HepG2 (cell line): Measurements from ENCODE around the gene GIPC3. TPM values are rescaled to one million over a fixed set of nuclear protein-coding genes. Genes with fewer than 3 reads are reported as not detected.

Experiments used
- GABPB1 ChIP-seq: IDR thresholded peaks from 2 replicates; pipeline ENCODE4 v1.6.1; 2016; ENCODE audit warnings: mild to moderate bottlenecking, missing genetic modification reagents, moderate library complexity, missing compliant biosample characterization
- IRX3 ChIP-seq: sonication (generic); formaldehyde crosslinking; IDR thresholded peaks from 2 replicates; pipeline ENCODE4 v1.8.1; 2023; ENCODE audit warnings: mild to moderate bottlenecking, low read depth, missing genetic modification reagents, borderline replicate concordance
- KLF6 ChIP-seq: IDR thresholded peaks from 2 replicates; pipeline ENCODE4 v1.8.0; 2016; ENCODE audit warnings: missing biosample characterization, missing genetic modification reagents
- MYC ChIP-seq: sonication (generic); formaldehyde crosslinking; IDR thresholded peaks from 2 replicates; pipeline ENCODE4 v1.9.0; 2021; ENCODE audit warnings: missing genetic modification reagents, borderline replicate concordance
- RBFOX2 ChIP-seq: fragments of 200-400 bp; formaldehyde crosslinking; IDR thresholded peaks from 2 replicates; pipeline ENCODE4 v1.6.1; 2017; ENCODE audit warnings: low read depth, mild to moderate bottlenecking, low read length
- RXRA ChIP-seq: sonication (generic); formaldehyde crosslinking; IDR thresholded peaks from 2 replicates; pipeline ENCODE4 v1.5.1; 2020; ENCODE audit warnings: missing genetic modification reagents
- SRSF1 ChIP-seq: fragments of 200-400 bp; formaldehyde crosslinking; optimal IDR thresholded peaks from 2 replicates; pipeline ENCODE3; 2017; ENCODE audit warnings: mild to moderate bottlenecking, low read depth, low read length, moderate library complexity
- TAF1 ChIP-seq: sonication (generic); formaldehyde crosslinking; IDR thresholded peaks from 2 replicates; pipeline ENCODE4 v1.4.0; 2020; ENCODE audit warnings: missing genetic modification reagents
- TCF12 ChIP-seq, 2 experiments: fragments of 450-650 bp in 1 of 2; sonication (generic) in 1 of 2; formaldehyde crosslinking in 1 of 2; IDR thresholded peaks; 2 replicates each; pipeline versions ENCODE4 v1.6.1 to v1.8.0; 2017 to 2022; ENCODE audit warnings: antibody characterized with exemption in 1 of 2, mild to moderate bottlenecking in 1 of 2, missing genetic modification reagents in 1 of 2, moderate library complexity in 1 of 2
- TCF7 ChIP-seq: sonication (generic); IDR thresholded peaks from 2 replicates; pipeline ENCODE4 v1.6.1; 2016; ENCODE audit warnings: antibody characterized with exemption, low read depth
- YY1 ChIP-seq: IDR thresholded peaks from 2 replicates; pipeline ENCODE4 v1.6.1; 2011; ENCODE audit warnings: low read length, low read depth, moderate library complexity, mild to moderate bottlenecking; ENCODE audit not compliant: insufficient read depth, insufficient replicate concordance
- ZBTB42 ChIP-seq: sonication (generic); formaldehyde crosslinking; IDR thresholded peaks from 2 replicates; pipeline ENCODE4 v1.5.0; 2020; ENCODE audit warnings: mild to moderate bottlenecking, missing genetic modification reagents
- ZFY ChIP-seq: sonication (generic); formaldehyde crosslinking; IDR thresholded peaks from 2 replicates; pipeline ENCODE4 v1.4.0; 2020; ENCODE audit warnings: missing genetic modification reagents
- ZNF33B ChIP-seq: sonication (generic); formaldehyde crosslinking; IDR thresholded peaks from 2 replicates; pipeline ENCODE4 v1.5.1; 2020; ENCODE audit warnings: mild to moderate bottlenecking, missing genetic modification reagents
- ZNF768 ChIP-seq: sonication (generic); formaldehyde crosslinking; IDR thresholded peaks from 2 replicates; pipeline ENCODE4 v1.4.0; 2020; ENCODE audit warnings: missing genetic modification reagents
- ZNF776 ChIP-seq: sonication (generic); formaldehyde crosslinking; IDR thresholded peaks from 2 replicates; pipeline ENCODE4 v1.4.0; 2020; ENCODE audit warnings: mild to moderate bottlenecking, missing genetic modification reagents
- polyA plus RNA-seq, 8 experiments: library from polyadenylated mRNA; depleted of rRNA in 3 of 8; stranded (reverse) in 7 of 8; unstranded in 1 of 8; fragments of >200 nt; fragmentation: Illumina TruSeq in 4 of 8; extraction: Trizol in 4 of 8; gene quantifications; 2 replicates each; pipeline versions ENCODE4 v1.2.1 to v1.2.3, GENCODE V29; 2011 to 2016; ENCODE audit warnings: low read depth in 4 of 8, missing spikeins in 1 of 8, mixed read lengths in 1 of 8; ENCODE audit not compliant: insufficient read depth in 1 of 8
- total RNA-seq, 5 experiments: library from RNA; depleted of rRNA; stranded (reverse); fragments of >200 nt; fragmentation: Illumina TruSeq; extraction: Trizol; gene quantifications; 2 replicates each; pipeline ENCODE4 v1.2.3, GENCODE V29; 2016; ENCODE audit warnings: low read depth in 1 of 5
- TF ChIP-seq, protein P1 (sequence below): sonication (generic); formaldehyde crosslinking; IDR thresholded peaks from 2 replicates; pipeline ENCODE4 v1.8.1; 2023; ENCODE audit warnings: mild to moderate bottlenecking, missing genetic modification reagents
- TF ChIP-seq, protein P2 (sequence below): IDR thresholded peaks from 2 replicates; pipeline ENCODE4 v1.6.1; 2012; ENCODE audit warnings: inconsistent platforms
- TF ChIP-seq, protein P3 (sequence below): sonication (generic); formaldehyde crosslinking; IDR thresholded peaks from 2 replicates; pipeline ENCODE4; 2020; ENCODE audit warnings: missing genetic modification reagents, mild to moderate bottlenecking, borderline replicate concordance
- TF ChIP-seq, protein P4 (sequence below): sonication (generic); formaldehyde crosslinking; IDR thresholded peaks from 2 replicates; pipeline ENCODE4 v1.8.0; 2022; ENCODE audit warnings: missing genetic modification reagents, mild to moderate bottlenecking, borderline replicate concordance

GIPC3 gene
- total and polyA plus RNA-seq, 2 of the 13 experiments (the other 11 are each of a cell fraction or from before 2014, with no cell fraction given) = 0.05 TPM; not detected in 1

DNA sequence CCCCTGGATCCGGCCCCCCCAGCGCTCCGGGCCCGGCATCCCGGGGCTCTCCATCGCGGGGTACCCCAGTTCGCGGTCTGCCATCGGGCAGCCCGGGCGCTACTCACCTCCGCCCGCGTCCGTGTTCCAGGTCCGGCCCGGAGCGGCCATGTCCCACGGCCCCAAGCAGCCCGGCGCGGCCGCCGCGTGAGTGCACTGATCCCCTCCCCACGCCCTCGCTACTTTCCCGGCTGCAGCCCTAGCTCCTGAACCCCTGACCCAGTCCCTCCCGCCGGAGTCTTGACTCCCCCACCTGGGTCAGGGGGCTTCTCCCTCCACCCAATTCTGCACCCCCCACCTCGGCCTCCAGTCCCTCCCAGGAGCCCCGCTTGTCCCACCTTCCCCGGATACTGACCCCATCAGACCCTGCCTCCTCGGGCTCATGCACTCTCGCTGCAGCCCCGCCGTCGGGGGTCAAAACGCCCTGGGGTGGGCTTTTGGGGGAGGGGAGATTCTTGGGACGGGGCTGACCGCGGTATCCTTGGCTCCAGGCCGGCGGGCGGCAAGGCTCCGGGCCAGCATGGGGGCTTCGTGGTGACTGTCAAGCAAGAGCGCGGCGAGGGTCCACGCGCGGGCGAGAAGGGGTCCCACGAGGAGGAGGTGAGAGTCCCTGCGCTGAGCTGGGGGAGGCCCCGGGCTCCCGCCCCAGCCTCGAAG, 12.0 kb upstream of the GIPC3 start (continued):
- TF ChIP-seq GABPB1 (CRISPR knock-in tag) (no peak; the same call in 1 of the 2 replicates), TAF1 (0 out of 2 replicates have a peak, but pooled peaks have one; percentile 21), YY1 (peak; percentile 57), TCF12 (IDR thresholded peaks at IDR 0.05) (no peak), TCF12 (CRISPR knock-in tag; IDR thresholded peaks at IDR 0.05) (0 out of 2 replicates have a peak, but pooled peaks have one; percentile 23), MYC (peak; percentile 21; the same call in 1 of the 2 replicates), ZNF776 (CRISPR knock-in tag) (0 out of 2 replicates have a peak, but pooled peaks have one; percentile 57), RXRA (CRISPR knock-in tag) (peak; percentile 5; the same call in 1 of the 2 replicates), RBFOX2 (peak; percentile 54), ZBTB42 (CRISPR knock-in tag) (0 out of 2 replicates have a peak, but pooled peaks have one; percentile 24), ZNF768 (CRISPR knock-in tag) (peak; percentile 8; the same call in 1 of the 2 replicates), ZFY (CRISPR knock-in tag) (peak; percentile 32; the same call in 1 of the 2 replicates), ZNF33B (0 out of 2 replicates have a peak, but pooled peaks have one; percentile 28), KLF6 (CRISPR knock-in tag) (no peak), SRSF1 (peak; percentile 45), IRX3 (0 out of 2 replicates have a peak, but pooled peaks have one; percentile 31), TCF7 (no peak)
- TF ChIP-seq, protein P1, sequence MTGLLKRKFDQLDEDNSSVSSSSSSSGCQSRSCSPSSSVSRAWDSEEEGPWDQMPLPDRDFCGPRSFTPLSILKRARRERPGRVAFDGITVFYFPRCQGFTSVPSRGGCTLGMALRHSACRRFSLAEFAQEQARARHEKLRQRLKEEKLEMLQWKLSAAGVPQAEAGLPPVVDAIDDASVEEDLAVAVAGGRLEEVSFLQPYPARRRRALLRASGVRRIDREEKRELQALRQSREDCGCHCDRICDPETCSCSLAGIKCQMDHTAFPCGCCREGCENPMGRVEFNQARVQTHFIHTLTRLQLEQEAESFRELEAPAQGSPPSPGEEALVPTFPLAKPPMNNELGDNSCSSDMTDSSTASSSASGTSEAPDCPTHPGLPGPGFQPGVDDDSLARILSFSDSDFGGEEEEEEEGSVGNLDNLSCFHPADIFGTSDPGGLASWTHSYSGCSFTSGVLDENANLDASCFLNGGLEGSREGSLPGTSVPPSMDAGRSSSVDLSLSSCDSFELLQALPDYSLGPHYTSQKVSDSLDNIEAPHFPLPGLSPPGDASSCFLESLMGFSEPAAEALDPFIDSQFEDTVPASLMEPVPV = peak; percentile 45; the same call in 1 of the 2 replicates
- TF ChIP-seq, protein P2, sequence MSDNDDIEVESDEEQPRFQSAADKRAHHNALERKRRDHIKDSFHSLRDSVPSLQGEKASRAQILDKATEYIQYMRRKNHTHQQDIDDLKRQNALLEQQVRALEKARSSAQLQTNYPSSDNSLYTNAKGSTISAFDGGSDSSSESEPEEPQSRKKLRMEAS = peak; percentile 9; the same call in 1 of the 2 replicates
- TF ChIP-seq, protein P3, sequence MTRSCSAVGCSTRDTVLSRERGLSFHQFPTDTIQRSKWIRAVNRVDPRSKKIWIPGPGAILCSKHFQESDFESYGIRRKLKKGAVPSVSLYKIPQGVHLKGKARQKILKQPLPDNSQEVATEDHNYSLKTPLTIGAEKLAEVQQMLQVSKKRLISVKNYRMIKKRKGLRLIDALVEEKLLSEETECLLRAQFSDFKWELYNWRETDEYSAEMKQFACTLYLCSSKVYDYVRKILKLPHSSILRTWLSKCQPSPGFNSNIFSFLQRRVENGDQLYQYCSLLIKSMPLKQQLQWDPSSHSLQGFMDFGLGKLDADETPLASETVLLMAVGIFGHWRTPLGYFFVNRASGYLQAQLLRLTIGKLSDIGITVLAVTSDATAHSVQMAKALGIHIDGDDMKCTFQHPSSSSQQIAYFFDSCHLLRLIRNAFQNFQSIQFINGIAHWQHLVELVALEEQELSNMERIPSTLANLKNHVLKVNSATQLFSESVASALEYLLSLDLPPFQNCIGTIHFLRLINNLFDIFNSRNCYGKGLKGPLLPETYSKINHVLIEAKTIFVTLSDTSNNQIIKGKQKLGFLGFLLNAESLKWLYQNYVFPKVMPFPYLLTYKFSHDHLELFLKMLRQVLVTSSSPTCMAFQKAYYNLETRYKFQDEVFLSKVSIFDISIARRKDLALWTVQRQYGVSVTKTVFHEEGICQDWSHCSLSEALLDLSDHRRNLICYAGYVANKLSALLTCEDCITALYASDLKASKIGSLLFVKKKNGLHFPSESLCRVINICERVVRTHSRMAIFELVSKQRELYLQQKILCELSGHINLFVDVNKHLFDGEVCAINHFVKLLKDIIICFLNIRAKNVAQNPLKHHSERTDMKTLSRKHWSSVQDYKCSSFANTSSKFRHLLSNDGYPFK (CRISPR knock-in tag) = 0 out of 2 replicates have a peak, but pooled peaks have one; percentile 29
- TF ChIP-seq, protein P4, sequence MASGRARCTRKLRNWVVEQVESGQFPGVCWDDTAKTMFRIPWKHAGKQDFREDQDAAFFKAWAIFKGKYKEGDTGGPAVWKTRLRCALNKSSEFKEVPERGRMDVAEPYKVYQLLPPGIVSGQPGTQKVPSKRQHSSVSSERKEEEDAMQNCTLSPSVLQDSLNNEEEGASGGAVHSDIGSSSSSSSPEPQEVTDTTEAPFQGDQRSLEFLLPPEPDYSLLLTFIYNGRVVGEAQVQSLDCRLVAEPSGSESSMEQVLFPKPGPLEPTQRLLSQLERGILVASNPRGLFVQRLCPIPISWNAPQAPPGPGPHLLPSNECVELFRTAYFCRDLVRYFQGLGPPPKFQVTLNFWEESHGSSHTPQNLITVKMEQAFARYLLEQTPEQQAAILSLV (CRISPR knock-in tag) = 0 out of 2 replicates have a peak, but pooled peaks have one; percentile 46
